ENCODE results near the gene C11orf16.

Gene C11orf16

GRCh38 chr11:8964324-8965320, 31.9 kb upstream of the C11orf16 start, which contains the start of gene TMEM9B:
TSS of gene TMEM9B (minus strand) at chr11:8964442. CDS start at chr11:8964313, 129 bp downstream.
- H3K27me3 ChIP-seq (replicated peaks; ENCODE audit: insufficient read depth, low read length), result no peaks in the 10 kb centered on the region
- H3K4me1 ChIP-seq (ENCODE audit: low read length), result peaks cover 13% of the 10 kb centered on the region
- peak within 1 kb of the TSS; percentile 98 for H2AFZ ChIP-seq (ENCODE audit: low read length)
- no peaks in the 10 kb centered on the region for H4K20me1 ChIP-seq (ENCODE audit: insufficient read depth, low read length)
- no peaks in the 10 kb centered on the region for H3K9me2 ChIP-seq (replicated peaks; ENCODE audit: insufficient read depth, low read length)
- H3K36me3 ChIP-seq (replicated peaks; ENCODE audit: insufficient read depth, low read length), result no peaks in the 10 kb centered on the region
- peak; percentile 94 for DNase-seq
- H3K79me2 ChIP-seq (ENCODE audit: low read length), result peaks cover 37% of the 10 kb centered on the region
- peak within 1 kb of the TSS; percentile 87 for H3K27ac ChIP-seq (ENCODE audit: low read length)
- TF ChIP-seq EZH2phosphoT487 (IDR thresholded peaks at IDR 0.05; ENCODE audit: low read length) (no peak), EZH2 (optimal IDR thresholded peaks at IDR 0.05; ENCODE audit: low read depth, low read length) (no peak), CTCF (IDR thresholded peaks at IDR 0.05; ENCODE audit: low read length) (no peak)
- peak within 1 kb of the TSS; percentile 90 for H3K4me2 ChIP-seq (ENCODE audit: low read depth, low read length)
- peak within 1 kb of the TSS; percentile 89 for H3K4me3 ChIP-seq (ENCODE audit: low read length)
- peak within 1 kb of the TSS; percentile 94 for H3K9ac ChIP-seq (ENCODE audit: low read length)
- H3K9me3 ChIP-seq (replicated peaks; ENCODE audit: insufficient read depth, low read length), result no peaks in the 10 kb centered on the region
- peaks cover 5% of the 10 kb centered on the region; the same call in 1 of the 2 replicates for H3F3A ChIP-seq (ENCODE audit: insufficient read depth, low read length)

- H4K20me1 ChIP-seq (ENCODE audit: insufficient read depth, low read length), result no peaks in the 10 kb centered on the region
- peak overlapping the region; percentile 94 for H3K9ac ChIP-seq (ENCODE audit: low read length)
- peak overlapping the region; percentile 87; the same call in 1 of the 2 replicates for H3K27ac ChIP-seq (ENCODE audit: low read length)
- H3K36me3 ChIP-seq (replicated peaks; ENCODE audit: insufficient read depth, low read length), result no peaks in the 10 kb centered on the region
- no peaks in the 10 kb centered on the region for H3K27me3 ChIP-seq (replicated peaks; ENCODE audit: insufficient read depth, low read length)
- peak overlapping the region; percentile 98 for H2AFZ ChIP-seq (ENCODE audit: low read length)
- peak overlapping the region; percentile 89 for H3K4me3 ChIP-seq (ENCODE audit: low read length)
- H3K9me2 ChIP-seq (replicated peaks; ENCODE audit: insufficient read depth, low read length), result no peaks in the 10 kb centered on the region
- TF ChIP-seq EZH2 (optimal IDR thresholded peaks at IDR 0.05; ENCODE audit: low read depth, low read length) (no peak), CTCF (IDR thresholded peaks at IDR 0.05; ENCODE audit: low read length) (no peak), EZH2phosphoT487 (IDR thresholded peaks at IDR 0.05; ENCODE audit: low read length) (no peak)
- H3K79me2 ChIP-seq (ENCODE audit: low read length), result peaks cover 46% of the 10 kb centered on the region
- peak overlapping the region; percentile 90 for H3K4me2 ChIP-seq (ENCODE audit: low read depth, low read length)
- peaks cover 13% of the 10 kb centered on the region for H3K4me1 ChIP-seq (ENCODE audit: low read length)
- peaks cover 5% of the 10 kb centered on the region; the same call in 1 of the 2 replicates for H3F3A ChIP-seq (ENCODE audit: insufficient read depth, low read length)
- DNase-seq, result peak; percentile 82
- no peaks in the 10 kb centered on the region for H3K9me3 ChIP-seq (replicated peaks; ENCODE audit: insufficient read depth, low read length)
Measured at GRCh38 chr11:8963569-8964323, 31.0 kb upstream of the C11orf16 start.

- DNase-seq, result no peak
- Histone ChIP-seq H3K4me1 (ENCODE audit: low read length) (peaks cover 13% of the 10 kb centered on the region), H3K27me3 (replicated peaks; ENCODE audit: insufficient read depth, low read length) (no peaks in the 10 kb centered on the region), H3K27ac (ENCODE audit: low read length) (no peak overlapping the region), H3K4me2 (ENCODE audit: low read depth, low read length) (peak overlapping the region; percentile 90), H3K79me2 (ENCODE audit: low read length) (peaks cover 52% of the 10 kb centered on the region), H3F3A (ENCODE audit: insufficient read depth, low read length) (peaks cover 5% of the 10 kb centered on the region; the same call in 1 of the 2 replicates), H4K20me1 (ENCODE audit: insufficient read depth, low read length) (no peaks in the 10 kb centered on the region), H3K9me2 (replicated peaks; ENCODE audit: insufficient read depth, low read length) (no peaks in the 10 kb centered on the region), H3K36me3 (replicated peaks; ENCODE audit: insufficient read depth, low read length) (no peaks in the 10 kb centered on the region), H3K9me3 (replicated peaks; ENCODE audit: insufficient read depth, low read length) (no peaks in the 10 kb centered on the region), H2AFZ (ENCODE audit: low read length) (no peak overlapping the region), H3K4me3 (ENCODE audit: low read length) (peak overlapping the region; percentile 89; the same call in 1 of the 2 replicates), H3K9ac (ENCODE audit: low read length) (peak overlapping the region; percentile 94; the same call in 1 of the 2 replicates)
- TF ChIP-seq EZH2phosphoT487 (IDR thresholded peaks at IDR 0.05; ENCODE audit: low read length) (no peak), EZH2 (optimal IDR thresholded peaks at IDR 0.05; ENCODE audit: low read depth, low read length) (no peak), CTCF (IDR thresholded peaks at IDR 0.05; ENCODE audit: low read length) (no peak)
Measured at GRCh38 chr11:8962841-8963240, 30.1 kb upstream of the C11orf16 start.
